ENCODE data around the gene POLDIP2. TPM values are rescaled to one million over a fixed set of nuclear protein-coding genes. Genes with fewer than 3 reads are reported as not detected.
A peak's percentile ranks its signal among the peaks of the same experiment; 100 is the strongest.

Gene POLDIP2
- total and polyA plus RNA-seq, 2 of the 4 experiments (the other 2 are of a cell fraction), result 66.7 to 77.8 TPM

DNA sequence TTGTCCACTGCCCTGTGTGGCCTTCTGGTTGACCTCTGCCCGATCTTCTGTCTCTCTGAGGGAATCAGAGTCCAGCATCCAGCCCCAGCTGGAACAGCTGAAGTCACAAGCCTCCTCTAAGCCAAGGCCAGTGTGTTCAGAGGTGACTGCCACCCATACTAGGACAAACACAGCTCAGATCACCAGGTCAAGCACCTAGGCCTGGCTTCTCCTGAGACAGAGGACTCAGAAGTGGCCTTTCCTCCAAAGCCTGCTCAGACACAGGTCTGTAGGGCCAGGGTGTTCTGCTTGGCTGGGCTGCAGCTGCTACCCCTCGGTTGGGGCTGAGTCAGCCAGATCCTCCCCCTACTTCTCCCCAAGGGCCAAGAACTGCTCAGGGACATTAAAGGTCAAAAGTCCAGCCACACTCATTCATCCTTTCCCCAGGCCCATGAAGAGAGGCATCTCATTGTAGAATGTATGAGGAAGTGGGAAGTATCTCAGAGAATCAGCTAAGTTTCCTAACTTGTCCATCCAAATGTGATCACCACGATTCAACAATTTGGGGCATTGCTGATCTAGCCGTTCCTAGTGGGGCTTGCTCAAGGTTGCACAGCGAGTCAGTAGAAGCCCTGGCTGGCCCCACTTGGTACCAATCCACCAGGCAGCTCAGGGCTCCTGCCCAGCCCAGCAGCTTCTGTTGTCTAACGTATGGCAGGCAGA, 41.1 kb upstream of the POLDIP2 start:
- TF ChIP-seq, protein P1, sequence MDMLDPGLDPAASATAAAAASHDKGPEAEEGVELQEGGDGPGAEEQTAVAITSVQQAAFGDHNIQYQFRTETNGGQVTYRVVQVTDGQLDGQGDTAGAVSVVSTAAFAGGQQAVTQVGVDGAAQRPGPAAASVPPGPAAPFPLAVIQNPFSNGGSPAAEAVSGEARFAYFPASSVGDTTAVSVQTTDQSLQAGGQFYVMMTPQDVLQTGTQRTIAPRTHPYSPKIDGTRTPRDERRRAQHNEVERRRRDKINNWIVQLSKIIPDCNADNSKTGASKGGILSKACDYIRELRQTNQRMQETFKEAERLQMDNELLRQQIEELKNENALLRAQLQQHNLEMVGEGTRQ (IDR thresholded peaks at IDR 0.05; ENCODE audit: low read depth, low read length), result no peak
- no peak for TF ChIP-seq MAZ (IDR thresholded peaks at IDR 0.05; ENCODE audit: borderline replicate concordance, low read depth, low read length)
- TF ChIP-seq CTCF (conservative IDR thresholded peaks at IDR 0.05; ENCODE audit: low read depth, low read length), result no peak
- no peak for TF ChIP-seq CEBPB (IDR thresholded peaks at IDR 0.05; ENCODE audit: low read depth, low read length)
- no peak for TF ChIP-seq RFX5 (IDR thresholded peaks at IDR 0.05; ENCODE audit: low read depth, low read length)
- no peak for TF ChIP-seq NFE2L2 (IDR thresholded peaks at IDR 0.05; ENCODE audit: low read depth, low read length)
- no peak for TF ChIP-seq CHD1 (IDR thresholded peaks at IDR 0.05; ENCODE audit: low read depth, low read length)
- no peak for TF ChIP-seq FOS (IDR thresholded peaks at IDR 0.05; ENCODE audit: low read depth, low read length)
- TF ChIP-seq MXI1 (IDR thresholded peaks at IDR 0.05; ENCODE audit: borderline replicate concordance, low read depth, low read length), result no peak
- TF ChIP-seq SMC3 (IDR thresholded peaks at IDR 0.05; ENCODE audit: low read depth, low read length), result no peak
- TF ChIP-seq POLR2A (IDR thresholded peaks at IDR 0.05; ENCODE audit: low read depth, low read length), result no peak
- no peak for TF ChIP-seq ELK1 (IDR thresholded peaks at IDR 0.05; ENCODE audit: borderline replicate concordance, low read depth, low read length)
- no peak for TF ChIP-seq BHLHE40 (IDR thresholded peaks at IDR 0.05; ENCODE audit: low read depth, low read length)
- TF ChIP-seq MAFK (IDR thresholded peaks at IDR 0.05; ENCODE audit: low read depth, low read length), result no peak
- TF ChIP-seq RAD21 (IDR thresholded peaks at IDR 0.05; ENCODE audit: low read length), result no peak
- no peak for TF ChIP-seq RCOR1 (IDR thresholded peaks at IDR 0.05; ENCODE audit: insufficient replicate concordance, low read length)
- Histone ChIP-seq H3K9me1 (ENCODE audit: insufficient read depth, low read length) (peaks cover 19% of the 10 kb centered on the region; the same call in 1 of the 2 replicates), H2AK5ac (ENCODE audit: low read depth, low read length) (no peak overlapping the region), H3K9ac (ENCODE audit: low read depth, low read length) (no peak overlapping the region), H3K9me3 (ENCODE audit: control insufficient read depth, insufficient read depth, low read length) (no peaks in the 10 kb centered on the region), H4K91ac (ENCODE audit: insufficient read depth, low read depth, low read length) (no peak overlapping the region), H3K27ac (ENCODE audit: insufficient read depth, low read length) (no peak overlapping the region), H4K20me1 (ENCODE audit: insufficient read depth, low read length) (no peaks in the 10 kb centered on the region), H3K79me1 (ENCODE audit: low read depth in 1 of 2, low read length in 2 of 2) (no peaks in the 10 kb centered on the region), H2BK120ac (ENCODE audit: low read depth, low read length) (no peak overlapping the region), H3K56ac (ENCODE audit: extremely low read depth, insufficient read depth, low read length) (no peak overlapping the region), H4K8ac (ENCODE audit: low read depth in 2 of 2, low read length in 2 of 2) (no peak overlapping the region), H2BK15ac (ENCODE audit: low read depth, low read length) (no peak overlapping the region), H3K4me2 (ENCODE audit: low read depth, low read length) (no peak overlapping the region), H3K27me3 (ENCODE audit: control insufficient read depth, insufficient read depth, low read length) (no peaks in the 10 kb centered on the region), H3K36me3 (ENCODE audit: control insufficient read depth, insufficient read depth, low read length) (peaks cover 28% of the 10 kb centered on the region), H3K18ac (ENCODE audit: low read depth, low read length) (no peak overlapping the region), H2BK5ac (ENCODE audit: low read depth, low read length, poor library complexity, severe bottlenecking) (no peak overlapping the region), H3K4me1 (ENCODE audit: control insufficient read depth, insufficient read depth, low read length) (peaks cover 9% of the 10 kb centered on the region), H3K4ac (ENCODE audit: low read depth, low read length) (no peak overlapping the region), H2AK9ac (replicated peaks; ENCODE audit: low read depth, low read length, poor library complexity) (no peak overlapping the region), H3K23ac (ENCODE audit: low read depth, low read length) (no peak overlapping the region), H2BK20ac (ENCODE audit: low read depth, low read length) (no peak overlapping the region), H4K5ac (ENCODE audit: low read depth, low read length) (no peak overlapping the region), H3K14ac (replicated peaks; ENCODE audit: low read depth, low read length) (no peak overlapping the region), H2AFZ (replicated peaks; ENCODE audit: low read length, poor library complexity) (no peak overlapping the region), H3K4me3 (ENCODE audit: insufficient read depth, low read depth, low read length) (no peak overlapping the region)
- CTCF ChIA-PET, result no interaction called here
- intact Hi-C loops (cut with micrococcal nuclease) (no loop called here), in situ Hi-C loops (cut with MboI; ENCODE audit: low sequenced_read_pairs) (no loop called here), dilution Hi-C loops (cut with HindIII; ENCODE audit: low sequenced_read_pairs, unreplicated experiment) (no loop called here)
- 90% methylated on average over 3 of the region's 6 CpGs; no CpG with 5 or more reads in 1 of the 2 experiments for WGBS, 2 experiments (ENCODE audit: extremely low coverage in 2 of 2, insufficient read length in 1 of 2)
- ATAC-seq (ENCODE audit: low read depth) (no peak), DNase-seq (peak; percentile 11)
- POLR2A ChIA-PET (ENCODE audit: unreplicated experiment), result no interaction called here
- BruUV-seq (replicated peaks), result no TSS peak

All from IMR-90 (cell line).